Testis (tissue), 2 donors: ENCODE measurements around the gene CXCR5.

Source experiments
- POLR2A ChIP-seq: fragments of 450-650 bp; IDR thresholded peaks from one replicate; pipeline ENCODE4 v1.6.1; 2017; ENCODE audit warnings: antibody characterized with exemption, mild to moderate bottlenecking, moderate library complexity
- TF ChIP-seq, protein P1 (sequence below), 3 experiments: fragments of 450-650 bp in 2 of 3; fragments of 200-600 bp in 1 of 3; sonication (generic) in 1 of 3; IDR thresholded peaks; one replicate each; pipeline ENCODE4 v1.5.1; 2016 to 2019; ENCODE audit warnings: antibody characterized with exemption in 3 of 3, mild to moderate bottlenecking in 2 of 3, moderate library complexity in 1 of 3

DNA sequence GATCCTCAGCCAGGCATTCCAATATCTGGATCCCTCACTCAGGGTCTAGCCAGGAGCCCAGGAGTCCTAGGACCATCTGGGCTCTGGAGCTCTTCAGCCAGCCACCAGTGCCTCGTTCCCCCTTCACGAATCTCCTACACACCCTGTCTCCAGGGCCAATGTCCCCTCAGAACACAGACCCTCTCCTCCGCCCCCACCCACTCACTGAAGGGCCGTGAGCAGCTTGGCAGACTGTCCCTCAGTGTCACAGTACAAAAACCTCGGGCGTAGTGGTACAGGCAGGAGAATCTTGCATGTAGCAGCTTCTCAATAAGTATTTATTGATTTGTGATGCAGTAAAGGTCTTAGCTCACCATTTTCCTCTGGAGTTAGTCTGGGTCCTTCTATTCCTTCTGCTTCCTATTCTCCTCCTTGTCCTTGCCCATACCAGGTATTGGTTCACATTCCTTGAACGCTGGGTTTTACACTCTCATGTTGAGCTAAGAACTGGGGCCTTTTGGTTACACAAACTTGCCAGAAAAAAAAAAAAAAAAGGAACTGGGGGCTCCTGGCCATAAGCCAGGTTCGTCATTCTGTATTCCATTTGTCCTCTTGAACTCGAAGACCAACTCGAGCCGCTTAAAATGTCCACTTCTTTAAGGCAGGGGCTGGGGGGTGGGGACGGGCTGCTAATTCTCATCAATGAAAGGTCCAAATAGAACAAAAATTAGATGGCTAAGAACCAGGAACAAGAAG lies 2.3 kb downstream of the CXCR5 start:
- TF ChIP-seq, protein P1, sequence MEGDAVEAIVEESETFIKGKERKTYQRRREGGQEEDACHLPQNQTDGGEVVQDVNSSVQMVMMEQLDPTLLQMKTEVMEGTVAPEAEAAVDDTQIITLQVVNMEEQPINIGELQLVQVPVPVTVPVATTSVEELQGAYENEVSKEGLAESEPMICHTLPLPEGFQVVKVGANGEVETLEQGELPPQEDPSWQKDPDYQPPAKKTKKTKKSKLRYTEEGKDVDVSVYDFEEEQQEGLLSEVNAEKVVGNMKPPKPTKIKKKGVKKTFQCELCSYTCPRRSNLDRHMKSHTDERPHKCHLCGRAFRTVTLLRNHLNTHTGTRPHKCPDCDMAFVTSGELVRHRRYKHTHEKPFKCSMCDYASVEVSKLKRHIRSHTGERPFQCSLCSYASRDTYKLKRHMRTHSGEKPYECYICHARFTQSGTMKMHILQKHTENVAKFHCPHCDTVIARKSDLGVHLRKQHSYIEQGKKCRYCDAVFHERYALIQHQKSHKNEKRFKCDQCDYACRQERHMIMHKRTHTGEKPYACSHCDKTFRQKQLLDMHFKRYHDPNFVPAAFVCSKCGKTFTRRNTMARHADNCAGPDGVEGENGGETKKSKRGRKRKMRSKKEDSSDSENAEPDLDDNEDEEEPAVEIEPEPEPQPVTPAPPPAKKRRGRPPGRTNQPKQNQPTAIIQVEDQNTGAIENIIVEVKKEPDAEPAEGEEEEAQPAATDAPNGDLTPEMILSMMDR (IDR thresholded peaks at IDR 0.05) = no peak
- TF ChIP-seq POLR2A = no peak
